ENCODE data around the gene MPHOSPH10.
"Not testable (repeated sequence)": the region's sequence is repeated elsewhere in the genome, so short reads cannot be mapped to it uniquely, and the experiment has no call there.

Gene MPHOSPH10

DNA sequence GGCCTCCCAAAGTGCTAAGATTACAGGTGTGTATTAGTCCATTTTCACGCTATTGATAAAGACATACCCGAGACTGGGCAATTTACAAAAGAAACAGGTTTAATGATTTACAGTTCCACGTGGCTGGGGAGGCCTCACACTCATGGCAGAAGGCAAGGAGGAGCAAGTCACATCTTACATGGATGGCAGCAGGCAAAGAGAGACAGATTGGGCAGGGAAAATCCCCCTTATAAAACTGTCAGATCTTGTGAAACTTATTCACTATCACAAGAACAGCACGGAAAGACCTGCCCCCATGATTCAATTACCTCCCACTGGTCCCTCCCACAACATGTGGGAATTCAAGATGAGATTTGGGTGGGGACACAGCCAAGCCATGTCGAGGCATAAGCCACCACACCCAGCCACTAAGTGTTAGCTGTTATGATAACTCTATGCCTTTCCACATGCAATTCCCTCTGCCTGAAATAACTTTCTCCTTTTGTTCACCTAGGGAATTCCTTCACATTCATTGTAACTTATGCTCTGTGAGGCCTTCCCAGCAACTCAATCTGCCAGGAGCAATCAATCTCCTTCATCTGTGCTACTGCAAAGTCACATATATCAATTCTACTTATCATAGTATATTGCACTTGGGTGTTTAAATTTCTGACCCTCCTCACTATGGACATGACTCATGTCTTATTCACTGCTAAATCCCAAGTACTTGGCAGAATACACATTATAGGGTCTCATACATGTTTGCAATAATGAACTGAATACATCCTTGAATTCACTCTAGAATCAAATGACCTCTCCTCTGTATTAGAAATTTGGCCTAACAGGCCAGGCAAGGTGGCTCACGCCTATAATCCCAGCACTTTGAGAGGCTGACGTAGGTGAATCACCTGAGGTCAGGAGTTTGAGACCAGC, 7.8 kb upstream of the MPHOSPH10 start:
- DNase-seq (ENCODE audit: low read depth in 2 of 2) = no peak

DNA sequence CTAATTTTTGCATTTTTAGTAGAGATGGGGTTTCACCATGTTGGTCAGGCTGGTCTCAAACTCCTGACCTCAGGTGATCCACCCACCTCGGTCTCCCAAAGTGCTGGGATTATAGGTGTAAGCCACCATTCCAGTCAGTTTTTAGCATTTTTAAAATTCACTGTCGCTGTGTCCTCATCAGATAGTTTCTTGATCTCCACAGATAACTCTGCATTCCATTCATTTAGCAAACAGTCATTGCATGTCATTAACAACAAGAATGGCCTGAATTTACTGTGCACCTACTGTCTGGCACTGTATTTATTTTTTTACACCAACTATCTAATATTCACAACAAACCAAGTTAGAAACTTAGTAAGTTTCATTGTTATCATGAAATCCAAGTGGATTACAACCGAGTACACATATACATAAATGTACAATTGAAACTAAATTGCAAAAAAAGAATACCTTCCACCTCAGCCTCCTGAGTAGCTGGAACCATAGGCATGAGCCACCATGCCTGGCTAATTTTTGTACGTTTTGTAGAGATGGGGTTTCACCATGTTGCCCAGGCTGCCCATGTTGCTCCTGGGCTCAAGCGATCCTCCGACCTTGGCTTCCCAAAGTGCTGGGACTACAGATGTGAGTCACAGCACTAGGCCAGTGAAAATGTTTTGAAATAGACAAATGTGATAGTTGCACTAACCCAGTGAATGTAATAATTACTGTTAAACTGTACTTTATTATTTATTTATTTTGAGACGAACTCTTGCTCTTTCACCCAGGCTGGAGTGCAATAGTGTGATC, 4.7 kb upstream of the MPHOSPH10 start:
- no peak for DNase-seq (ENCODE audit: low read depth in 2 of 2)

GRCh38 chr2:71126957-71127356, 3.5 kb upstream of the MPHOSPH10 start:
- DNase-seq (ENCODE audit: low read depth in 2 of 2) = no peak

- DNase-seq (ENCODE audit: low read depth in 2 of 2) = no peak
These were observed 1.1 kb upstream of the MPHOSPH10 start for GRCh38 chr2:71129114-71129901.

- DNase-seq (ENCODE audit: low read depth in 2 of 2) = no peak
These were observed 607 bp upstream of the MPHOSPH10 start for GRCh38 chr2:71129902-71130151.

GRCh38 chr2:71130905-71131244, 441 bp downstream of the MPHOSPH10 start:
- no peak for DNase-seq (ENCODE audit: low read depth in 2 of 2)

DNA sequence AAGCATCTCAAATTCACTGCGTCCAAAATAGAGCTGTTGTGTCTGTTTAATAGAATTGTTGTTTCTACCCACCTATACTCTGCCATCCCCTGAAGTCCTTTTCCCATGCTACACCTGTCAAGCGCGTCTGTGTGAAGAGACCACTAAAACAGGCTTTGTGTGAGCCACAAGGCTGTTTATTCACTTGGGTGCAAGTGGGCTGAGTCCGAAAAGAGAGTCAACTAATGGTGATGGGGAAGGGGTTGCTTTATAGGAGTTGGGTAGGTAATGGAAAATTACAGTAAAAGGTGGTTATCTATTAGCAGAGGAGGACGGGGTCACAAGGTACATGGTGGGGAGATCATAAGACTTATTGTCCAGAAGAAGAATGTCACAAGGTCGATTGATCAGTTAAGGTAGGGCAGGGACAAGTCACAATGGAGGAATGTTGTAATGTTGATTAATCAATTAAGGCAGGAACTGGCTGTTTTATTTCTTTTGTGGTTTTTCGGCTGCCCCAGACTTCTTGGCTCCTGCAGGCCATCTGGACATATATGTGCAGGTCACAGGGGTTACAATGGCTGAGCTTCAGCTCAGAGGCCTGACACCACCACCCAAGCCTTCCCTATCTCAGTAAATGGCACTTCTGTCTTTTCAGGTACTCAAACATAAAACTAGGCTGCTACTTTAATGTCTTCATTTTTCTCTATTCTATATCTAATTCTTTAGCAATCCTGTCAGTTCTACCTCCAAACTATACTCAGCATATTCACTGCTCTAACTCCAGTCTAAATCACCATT, 1.1 kb downstream of the MPHOSPH10 start:
- DNase-seq (ENCODE audit: low read depth in 2 of 2) = not testable (repeated sequence)

GRCh38 chr2:71133603-71134002, 3.2 kb downstream of the MPHOSPH10 start:
- DNase-seq (ENCODE audit: low read depth in 2 of 2) = no peak

DNA sequence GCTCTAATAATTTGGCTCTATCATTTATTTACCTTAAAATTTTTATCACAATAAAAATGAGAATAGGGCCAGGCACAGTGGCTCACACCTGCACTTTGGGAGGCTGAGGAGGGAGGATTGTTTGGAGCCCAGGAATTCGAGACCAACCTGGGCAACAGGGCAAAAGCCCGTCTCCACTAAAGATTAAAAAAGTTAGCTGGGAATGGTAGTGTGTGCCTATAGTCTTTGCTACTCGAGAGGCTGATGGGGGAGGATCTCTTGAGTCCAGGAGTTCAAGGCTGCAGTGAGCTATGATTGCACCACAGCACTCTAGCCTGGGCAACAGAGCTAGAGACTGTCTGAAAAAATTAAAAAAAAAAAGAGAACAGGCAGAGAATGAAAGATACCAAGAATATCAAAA, 5.7 kb downstream of the MPHOSPH10 start:
- DNase-seq (ENCODE audit: low read depth in 2 of 2) = no peak

- no peak for DNase-seq (ENCODE audit: low read depth in 2 of 2)
These were observed 13.3 kb downstream of the MPHOSPH10 start for GRCh38 chr2:71143782-71144181.

DNA sequence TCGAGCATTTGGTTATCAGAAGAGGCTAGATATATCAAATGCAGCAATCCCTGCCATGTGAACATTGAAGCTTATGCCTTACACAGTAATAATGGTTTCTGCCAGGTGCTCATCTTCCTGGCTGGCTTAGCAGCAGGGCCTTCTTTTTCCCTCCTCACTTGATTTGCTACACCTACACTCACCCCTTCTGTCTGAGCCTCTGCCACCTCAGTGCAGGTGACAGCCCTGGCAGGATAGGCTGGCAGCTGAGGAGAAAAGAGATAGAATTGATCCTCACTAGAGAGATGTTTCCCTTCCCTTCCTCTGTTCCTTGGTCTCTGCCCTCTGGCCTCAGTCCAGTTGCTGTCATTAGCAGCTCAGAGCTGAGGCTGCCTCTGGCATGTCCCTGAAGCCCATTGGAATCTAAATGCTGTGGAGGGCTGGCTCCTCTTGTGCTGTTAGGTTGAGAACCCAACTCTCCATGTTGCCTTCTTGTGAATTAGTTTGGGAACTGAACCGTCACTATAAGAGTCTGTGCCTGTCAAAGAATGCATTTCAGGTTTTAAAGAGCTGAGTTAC, 18.2 kb downstream of the MPHOSPH10 start:
- no peak for DNase-seq (ENCODE audit: low read depth in 2 of 2)

DNA sequence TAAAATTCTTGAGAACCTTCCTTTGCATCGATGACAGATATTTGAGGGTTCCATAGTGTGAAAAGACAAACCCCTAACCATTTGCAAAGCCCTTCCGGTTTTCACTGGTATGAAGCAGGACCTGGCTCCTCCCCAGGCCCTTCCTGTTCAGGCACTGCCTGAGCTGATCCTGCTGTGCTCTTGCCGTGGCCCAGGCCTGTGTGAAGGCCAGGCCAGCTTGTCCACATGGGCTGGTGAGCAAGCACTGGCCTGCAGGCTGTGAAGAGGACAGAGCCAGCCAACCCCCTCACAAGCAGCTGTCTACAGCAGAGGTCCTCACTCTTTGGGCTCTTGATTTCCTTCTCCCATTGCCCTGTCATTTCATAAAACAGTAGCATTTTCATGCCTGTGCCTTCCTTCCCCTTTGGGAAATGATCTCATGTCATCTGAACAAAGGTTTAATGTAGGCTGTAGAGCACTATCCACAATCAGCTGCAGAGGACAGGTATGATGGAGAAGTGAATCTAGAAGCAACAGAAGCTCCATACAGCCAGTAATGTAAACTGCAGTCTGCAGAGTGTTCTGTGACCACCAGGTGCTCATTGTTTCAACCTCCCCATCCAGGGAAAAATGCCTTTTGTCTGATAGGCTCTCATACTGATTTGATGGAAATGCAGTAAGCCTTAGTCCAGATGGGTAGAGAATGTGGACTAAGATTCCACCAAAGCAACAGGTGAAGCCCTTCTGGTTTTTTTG, 19.8 kb downstream of the MPHOSPH10 start:
- no peak for DNase-seq (ENCODE audit: low read depth in 2 of 2)

DNA sequence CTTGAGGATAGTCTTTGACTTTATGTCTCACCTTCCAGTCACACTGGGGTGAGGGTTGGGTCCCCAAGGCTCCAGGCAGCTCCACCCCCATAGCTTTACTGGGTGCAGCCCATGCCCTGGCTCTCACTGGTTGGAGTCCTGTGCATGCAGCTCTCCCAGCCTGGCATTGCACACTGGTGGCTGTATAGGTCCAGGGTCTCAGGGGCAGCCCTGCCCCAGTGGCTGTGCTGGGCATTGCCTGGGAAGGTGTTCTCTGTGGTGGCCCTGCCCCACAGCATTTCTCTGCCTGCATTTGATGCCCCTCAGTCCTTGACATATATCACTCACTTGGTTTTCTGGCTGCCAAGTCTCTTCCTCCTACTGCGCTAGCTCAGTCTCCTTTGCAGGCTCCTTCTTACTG, 21.2 kb downstream of the MPHOSPH10 start:
- DNase-seq (ENCODE audit: low read depth in 2 of 2) = no peak

- DNase-seq (ENCODE audit: low read depth in 2 of 2) = no peak
These were observed 23.3 kb downstream of the MPHOSPH10 start for GRCh38 chr2:71153585-71154224.

- DNase-seq (ENCODE audit: low read depth in 2 of 2) = no peak
These were observed 23.8 kb downstream of the MPHOSPH10 start for GRCh38 chr2:71154279-71154678.

- DNase-seq (ENCODE audit: low read depth in 2 of 2) = no peak
These were observed 24.4 kb downstream of the MPHOSPH10 start for GRCh38 chr2:71154798-71155197.

GRCh38 chr2:71155846-71156245, 25.4 kb downstream of the MPHOSPH10 start:
- DNase-seq (ENCODE audit: low read depth in 2 of 2) = no peak

DNA sequence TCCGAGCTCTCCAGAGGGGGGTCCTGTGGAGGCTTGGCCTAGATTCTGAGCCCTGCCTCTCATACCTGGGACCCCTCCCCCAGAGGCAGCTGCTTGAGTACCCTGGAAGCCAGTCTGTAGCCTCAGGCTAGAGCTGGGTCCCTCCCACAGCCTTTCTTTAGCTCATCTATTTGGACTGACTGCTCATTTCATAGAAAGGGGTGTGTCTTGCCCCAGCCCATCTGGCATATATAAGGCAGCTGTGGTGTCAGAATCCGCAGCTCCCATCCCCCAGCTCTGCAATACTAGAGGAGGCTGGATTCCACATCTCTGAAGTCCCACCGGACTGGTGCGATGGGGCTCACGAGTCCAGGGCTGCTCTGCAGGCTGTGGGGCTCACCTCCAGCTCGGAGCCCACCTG, 26.1 kb downstream of the MPHOSPH10 start:
- no peak for DNase-seq (ENCODE audit: low read depth in 2 of 2)

- DNase-seq (ENCODE audit: low read depth in 2 of 2) = peak; percentile 26 to 47
These were observed 26.8 kb downstream of the MPHOSPH10 start for GRCh38 chr2:71157124-71157793.

GRCh38 chr2:71166812-71167211, 36.4 kb downstream of the MPHOSPH10 start:
- no peak for DNase-seq (ENCODE audit: low read depth in 2 of 2)

Data from stimulated activated CD4-positive, alpha-beta T cell treated with anti-CD3 and anti-CD28 coated beads, Interleukin-15, amount 100 ng/mL, for 48 hours (primary cell).